Measurements from ENCODE around the gene MTM1.

GRCh38 chrX:150648296-150648940 is 80.0 kb downstream of the MTM1 start:
- TF ChIP-seq EP300 (IDR thresholded peaks at IDR 0.05; ENCODE audit: low read depth), result no peak
- TF ChIP-seq POLR2AphosphoS5 (IDR thresholded peaks at IDR 0.05), result no peak
